ENCODE measurements around the gene PKP1. TPM values are rescaled to one million over a fixed set of nuclear protein-coding genes. Genes with fewer than 3 reads are reported as not detected.

PKP1 gene, protein sequence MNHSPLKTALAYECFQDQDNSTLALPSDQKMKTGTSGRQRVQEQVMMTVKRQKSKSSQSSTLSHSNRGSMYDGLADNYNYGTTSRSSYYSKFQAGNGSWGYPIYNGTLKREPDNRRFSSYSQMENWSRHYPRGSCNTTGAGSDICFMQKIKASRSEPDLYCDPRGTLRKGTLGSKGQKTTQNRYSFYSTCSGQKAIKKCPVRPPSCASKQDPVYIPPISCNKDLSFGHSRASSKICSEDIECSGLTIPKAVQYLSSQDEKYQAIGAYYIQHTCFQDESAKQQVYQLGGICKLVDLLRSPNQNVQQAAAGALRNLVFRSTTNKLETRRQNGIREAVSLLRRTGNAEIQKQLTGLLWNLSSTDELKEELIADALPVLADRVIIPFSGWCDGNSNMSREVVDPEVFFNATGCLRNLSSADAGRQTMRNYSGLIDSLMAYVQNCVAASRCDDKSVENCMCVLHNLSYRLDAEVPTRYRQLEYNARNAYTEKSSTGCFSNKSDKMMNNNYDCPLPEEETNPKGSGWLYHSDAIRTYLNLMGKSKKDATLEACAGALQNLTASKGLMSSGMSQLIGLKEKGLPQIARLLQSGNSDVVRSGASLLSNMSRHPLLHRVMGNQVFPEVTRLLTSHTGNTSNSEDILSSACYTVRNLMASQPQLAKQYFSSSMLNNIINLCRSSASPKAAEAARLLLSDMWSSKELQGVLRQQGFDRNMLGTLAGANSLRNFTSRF
- total RNA-seq: not detected

DNA sequence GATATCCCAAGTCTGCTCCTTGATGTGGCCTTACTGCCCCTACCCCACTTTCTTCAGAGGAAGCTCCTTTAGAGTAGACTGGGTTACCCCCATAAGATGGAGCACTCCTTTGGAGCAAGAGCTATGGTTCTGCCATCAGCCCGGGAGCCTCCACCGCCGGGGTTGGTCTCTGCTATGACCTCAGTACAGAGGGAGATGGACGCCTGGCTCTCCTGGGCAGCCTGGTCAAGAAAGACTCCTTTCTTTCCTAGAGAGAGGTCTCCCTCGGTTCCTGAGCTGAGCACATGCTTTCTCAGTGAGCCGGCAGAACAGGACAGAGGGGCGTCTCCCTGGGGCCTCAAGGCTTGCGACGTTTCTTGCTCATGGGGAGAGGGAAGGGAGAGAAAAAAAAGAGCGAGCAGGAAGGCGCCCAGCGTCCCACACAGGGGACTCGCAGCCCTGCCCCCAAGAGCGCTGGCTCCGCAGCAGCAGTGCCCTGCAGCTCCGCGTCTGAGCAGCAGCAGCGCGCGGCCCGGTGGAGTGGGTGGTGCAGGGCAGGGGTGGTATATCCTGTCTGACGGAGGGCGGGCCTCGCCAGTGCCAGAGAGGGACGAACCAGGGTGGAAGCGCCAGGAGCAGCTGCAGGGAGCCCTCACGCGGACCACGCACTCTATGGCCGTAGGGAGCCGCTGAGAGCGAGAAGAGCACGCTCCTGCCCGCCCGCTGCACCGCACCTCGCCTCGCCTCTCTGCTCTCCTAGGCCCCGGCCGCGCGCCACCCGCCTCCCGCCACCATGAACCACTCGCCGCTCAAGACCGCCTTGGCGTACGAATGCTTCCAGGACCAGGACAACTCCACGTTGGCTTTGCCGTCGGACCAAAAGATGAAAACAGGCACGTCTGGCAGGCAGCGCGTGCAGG, at the start of gene PKP1:
Gene PKP1 (plus strand): TSS at position 576 of the 899 bp plus-strand sequence. CDS start 197 bp downstream, at position 773.

DNA sequence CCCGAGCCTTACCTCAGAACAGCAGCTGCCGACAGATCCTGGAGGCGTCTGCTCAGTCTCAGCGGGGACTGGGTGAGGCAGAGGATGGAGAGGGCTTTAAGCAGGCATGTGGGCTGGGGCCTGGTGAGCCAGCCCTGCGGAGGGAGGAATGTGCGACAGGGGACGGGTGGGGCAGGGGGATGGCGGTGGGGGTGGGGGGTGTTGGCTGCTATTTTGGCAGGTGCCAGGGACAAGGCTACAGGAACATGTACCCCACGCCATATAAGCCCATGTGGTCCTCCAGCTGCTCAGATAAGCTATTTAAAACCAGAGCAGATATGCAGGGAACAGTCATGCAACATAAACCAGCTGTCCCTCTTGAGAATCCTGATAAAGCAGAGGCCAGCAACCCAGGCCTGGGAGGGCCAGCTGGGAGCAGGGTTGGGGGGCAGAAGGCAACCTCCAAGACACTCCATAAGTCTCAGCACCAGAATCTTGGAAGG, 94.3 kb downstream of the PKP1 start, which contains the start of gene TNNT2:
Gene TNNT2 (minus strand): TSS at position 70 of the 482 bp plus-strand sequence. CDS start 4,426 bp downstream, outside the sequence.

Other genes starting within 250 kb of the PKP1 start
- not detected for gene CACNA1S, start 171.1 kb upstream of the PKP1 start, total RNA-seq
- not detected for gene ASCL5, start 156.3 kb upstream of the PKP1 start, total RNA-seq
- gene TMEM9, start 129.0 kb upstream of the PKP1 start, total RNA-seq: 52.9 TPM
- gene IGFN1, start 92.7 kb upstream of the PKP1 start, total RNA-seq: not detected
- not detected for gene TNNT2, start 94.2 kb downstream of the PKP1 start, total RNA-seq
- not detected for gene LAD1, start 115.8 kb downstream of the PKP1 start, total RNA-seq
- gene TNNI1, start 138.2 kb downstream of the PKP1 start, total RNA-seq: not detected
- gene PHLDA3, start 185.7 kb downstream of the PKP1 start, total RNA-seq: 8.5 TPM
- gene CSRP1, start 223.6 kb downstream of the PKP1 start, total RNA-seq: 15.0 TPM

Measured in parietal lobe (tissue), 1 donor.